T-helper 1 cell treated with Interleukin-12 subunit alpha and Interleukin-12 subunit beta and Interleukin-4 antibody, amounts not matched to agents 30 ng/mL and 1 ng/mL, for 36 hours (primary cell): Measurements from ENCODE around the gene PTPRA. TPM values are rescaled to one million over a fixed set of nuclear protein-coding genes. Genes with fewer than 3 reads are reported as not detected.

Source experiments
- total RNA-seq: library from RNA; stranded (reverse); gene quantifications from 2 replicates; pipeline ENCODE4 v1.2.3, GENCODE V29; 2022

The PTPRA gene
- total RNA-seq, 1 donor from 2014 or later = 67.0 TPM

Other genes with a start within 250 kb of the PTPRA start
- gene NOP56, start 220.8 kb upstream of the PTPRA start, total RNA-seq = 381 and 386 TPM in 2 replicates
- 109 and 111 TPM in 2 replicates for gene IDH3B, start 209.3 kb upstream of the PTPRA start, total RNA-seq
- gene EBF4, start 180.7 kb upstream of the PTPRA start, total RNA-seq = 32.4 and 33.3 TPM in 2 replicates
- 0.49 and 0.51 TPM in 2 replicates for gene CPXM1, start 72.9 kb upstream of the PTPRA start, total RNA-seq
- gene C20orf141, start 58.5 kb upstream of the PTPRA start, total RNA-seq = not detected in 2 replicates
- gene TMEM239, start 57.1 kb upstream of the PTPRA start, total RNA-seq = not detected in 2 replicates
- gene PCED1A, start 32.8 kb upstream of the PTPRA start, total RNA-seq = 23.0 TPM in 2 replicates
- gene VPS16, start 32.7 kb upstream of the PTPRA start, total RNA-seq = 61.1 and 63.6 TPM in 2 replicates
- gene GNRH2, start 170.1 kb downstream of the PTPRA start, total RNA-seq = 1.3 and 1.8 TPM in 2 replicates
- 37.7 and 39.5 TPM in 2 replicates for gene MRPS26, start 172.6 kb downstream of the PTPRA start, total RNA-seq
- gene OXT, start 198.1 kb downstream of the PTPRA start, total RNA-seq = 0.61 TPM in 1 of 2 replicates, not detected in the other
- gene AVP, start 211.2 kb downstream of the PTPRA start, total RNA-seq = not detected in 2 replicates